SKM-1 (cell line): Measurements from ENCODE around the gene ANP32B.

Experiments
- DNase-seq: peaks from one replicate; lab custom pipeline; 2025; ENCODE audit not compliant: unreplicated experiment; lab: John Stamatoyannopoulos, UW

ANP32B gene

DNA sequence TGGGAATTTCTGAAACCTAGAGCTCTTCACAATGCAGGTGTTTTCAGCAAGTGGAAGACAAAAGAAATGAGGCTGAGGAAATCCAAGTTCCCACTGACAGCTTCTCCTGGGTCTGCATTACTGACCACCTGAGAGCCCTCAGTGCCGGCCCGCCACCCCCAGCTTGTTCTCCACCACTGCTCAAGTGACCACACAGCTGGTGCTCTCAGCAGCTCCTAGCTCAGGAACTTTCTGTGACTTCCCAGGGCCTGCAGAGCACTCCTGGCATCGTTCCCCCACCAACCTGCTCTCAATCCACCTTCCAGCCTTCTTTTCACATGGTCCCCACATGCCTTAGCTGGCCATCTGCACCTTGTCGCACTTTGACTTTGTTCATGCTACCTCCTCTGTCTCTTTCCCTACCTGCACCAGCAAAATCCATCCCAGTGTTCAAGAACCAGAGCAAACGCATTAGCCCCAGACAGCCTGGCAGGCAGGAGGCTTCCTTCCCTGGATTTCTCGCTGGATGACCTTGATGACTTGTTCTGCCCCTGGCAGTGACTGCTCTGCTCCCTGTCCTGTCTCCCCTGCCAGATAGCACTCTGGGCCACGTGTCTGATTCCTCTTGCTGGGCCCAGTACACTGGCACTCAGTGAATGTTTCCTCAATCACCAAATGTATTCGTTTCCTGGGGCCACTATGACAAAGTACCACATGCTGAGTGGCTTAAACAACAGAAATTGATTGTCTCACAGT, 38.3 kb downstream of the ANP32B start:
- no peak for DNase-seq

DNA sequence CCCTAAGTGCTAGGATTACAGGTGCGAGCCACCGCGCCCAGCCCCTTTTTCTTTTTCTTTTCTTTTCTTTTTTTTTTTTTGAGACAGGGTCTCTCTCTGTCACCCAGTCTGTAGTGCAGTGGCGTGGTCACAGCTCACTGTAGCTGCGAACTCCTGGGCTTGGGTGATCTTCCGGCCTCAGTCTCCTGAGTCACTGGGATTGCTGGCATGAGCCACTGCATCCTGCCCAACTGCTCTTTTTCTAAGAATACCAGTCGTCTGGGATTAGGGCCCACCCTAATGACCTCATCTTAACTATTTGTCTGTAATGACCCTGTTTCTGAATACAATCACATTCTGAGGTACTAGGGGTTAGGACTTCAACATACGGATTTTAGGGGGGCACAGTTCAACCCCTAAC, 39.3 kb downstream of the ANP32B start:
- no peak for DNase-seq

GRCh38 chr9:98024702-98025101, 41.6 kb downstream of the ANP32B start:
- no peak for DNase-seq

DNA sequence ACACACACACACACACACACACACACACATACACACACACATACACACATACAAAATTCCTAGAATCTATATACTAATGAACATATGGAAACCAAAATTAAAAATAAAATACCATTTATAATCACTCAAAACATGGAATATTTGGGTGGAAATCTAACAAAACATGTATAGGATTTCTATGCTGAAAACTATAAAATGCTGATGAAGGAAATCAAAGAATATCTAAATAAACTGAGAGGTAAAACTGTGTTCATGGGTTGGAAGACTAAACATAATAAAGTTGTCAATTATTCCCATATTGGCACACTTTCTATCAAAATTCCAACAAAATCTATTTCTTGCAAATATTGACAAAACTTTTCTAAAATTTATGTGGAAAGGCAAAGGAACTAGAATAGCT, 48.0 kb downstream of the ANP32B start:
- DNase-seq: no peak

DNA sequence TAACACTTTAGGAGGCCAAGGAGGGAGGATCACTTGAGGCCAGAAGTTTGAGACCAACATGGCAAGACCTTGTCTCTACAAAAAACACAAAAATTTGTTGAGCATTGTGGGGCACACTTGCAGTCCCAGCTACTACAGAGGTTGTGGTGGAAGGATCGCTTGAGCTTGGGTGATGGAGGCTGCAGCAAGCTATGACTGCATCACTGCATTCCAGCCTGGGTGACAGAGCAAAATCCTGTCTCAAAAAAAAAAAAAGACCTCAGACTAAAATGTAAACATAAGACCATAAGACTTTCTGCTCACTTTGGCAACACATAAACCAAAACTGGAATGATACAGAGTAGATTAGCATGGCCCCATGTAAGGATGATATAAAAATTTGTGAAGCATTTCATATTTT, 48.8 kb downstream of the ANP32B start:
- DNase-seq: no peak

DNA sequence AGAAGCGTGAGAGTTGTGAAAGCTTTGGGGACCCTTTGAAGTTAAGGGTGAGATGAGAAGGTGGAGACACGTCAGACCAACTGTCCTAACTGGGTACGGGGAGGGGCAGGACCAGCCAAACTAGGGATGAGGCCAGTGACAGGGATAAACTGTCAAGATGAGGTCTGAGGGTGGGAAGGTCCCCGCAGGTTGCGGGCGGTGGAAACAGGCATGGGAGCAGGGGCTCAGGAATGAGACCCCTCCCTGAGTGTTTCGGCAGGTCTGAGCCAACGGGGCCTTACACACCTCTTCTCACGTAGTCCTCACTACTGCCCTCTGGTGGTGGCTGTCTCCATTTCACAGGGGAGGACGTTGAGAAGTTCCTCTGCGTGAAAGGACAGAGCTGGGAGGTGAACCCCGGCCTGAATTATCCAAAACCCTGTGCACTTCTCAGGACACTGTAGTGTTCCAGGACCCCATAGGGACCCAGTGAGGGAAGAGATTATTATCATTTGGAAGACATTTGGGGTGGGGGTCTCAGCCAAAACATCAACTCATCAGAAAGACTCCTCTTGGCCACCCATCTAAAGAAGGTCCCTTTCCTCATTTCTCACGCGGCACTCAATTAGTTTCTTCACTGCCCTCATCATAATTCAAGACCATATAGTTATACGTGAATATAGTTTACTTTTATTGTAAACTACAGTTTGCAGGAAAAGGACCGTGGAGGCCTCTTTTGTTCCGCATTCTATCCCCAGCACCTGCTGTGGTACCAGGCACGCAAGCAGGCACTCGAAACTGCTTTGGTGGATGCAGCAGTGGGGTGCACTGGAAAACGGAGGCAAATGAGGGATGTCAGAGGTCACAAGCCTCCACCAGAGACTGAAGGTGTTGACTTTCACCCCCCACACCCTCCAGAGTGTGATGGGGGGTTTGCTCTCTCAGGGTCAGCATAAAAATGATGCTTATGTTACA, 51.7 kb downstream of the ANP32B start:
- DNase-seq: no peak

DNA sequence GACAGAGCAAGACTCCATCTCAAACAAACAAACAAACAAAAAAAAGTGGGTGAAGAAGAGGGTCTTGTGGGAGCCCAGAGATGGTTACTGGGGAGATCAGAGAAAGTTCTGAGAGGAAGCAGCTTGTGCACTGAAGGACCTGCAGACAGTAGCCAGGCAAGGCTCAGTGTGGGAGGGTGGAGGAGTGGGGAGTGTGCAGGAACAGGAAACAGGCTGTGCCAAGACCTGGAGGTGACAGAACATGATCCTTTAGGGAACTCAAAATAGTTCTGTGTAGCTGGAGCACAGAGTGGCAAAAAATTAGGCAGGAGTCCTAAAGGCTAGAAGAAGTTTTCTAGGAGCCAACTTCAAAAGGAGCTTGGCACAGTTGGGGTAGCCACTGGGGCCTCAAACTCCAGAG, 54.2 kb downstream of the ANP32B start:
- DNase-seq: no peak

GRCh38 chr9:98038958-98039357, 55.8 kb downstream of the ANP32B start:
- DNase-seq: no peak

- DNase-seq: no peak
These were observed 56.5 kb downstream of the ANP32B start for GRCh38 chr9:98039607-98040017.

DNA sequence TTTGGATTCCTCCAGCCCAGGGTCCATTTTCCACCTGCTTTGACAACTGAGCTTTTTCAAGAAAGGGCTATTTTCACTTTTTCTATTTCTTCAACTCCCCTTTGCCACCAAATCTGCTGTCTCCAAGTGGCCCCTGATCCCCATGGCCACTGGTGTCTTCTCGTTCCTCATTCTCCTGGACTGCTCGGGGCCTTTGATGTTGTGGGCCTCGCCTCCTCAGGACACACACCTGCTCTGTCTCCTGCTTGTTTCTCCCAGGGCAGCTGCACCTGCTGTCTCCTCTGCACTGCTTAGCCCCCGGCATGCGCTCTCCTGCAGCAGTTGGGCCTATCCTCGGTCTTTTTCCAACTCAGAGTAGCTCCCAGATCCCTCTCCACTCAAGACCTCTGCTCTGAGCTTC, 57.1 kb downstream of the ANP32B start:
- no peak for DNase-seq

DNA sequence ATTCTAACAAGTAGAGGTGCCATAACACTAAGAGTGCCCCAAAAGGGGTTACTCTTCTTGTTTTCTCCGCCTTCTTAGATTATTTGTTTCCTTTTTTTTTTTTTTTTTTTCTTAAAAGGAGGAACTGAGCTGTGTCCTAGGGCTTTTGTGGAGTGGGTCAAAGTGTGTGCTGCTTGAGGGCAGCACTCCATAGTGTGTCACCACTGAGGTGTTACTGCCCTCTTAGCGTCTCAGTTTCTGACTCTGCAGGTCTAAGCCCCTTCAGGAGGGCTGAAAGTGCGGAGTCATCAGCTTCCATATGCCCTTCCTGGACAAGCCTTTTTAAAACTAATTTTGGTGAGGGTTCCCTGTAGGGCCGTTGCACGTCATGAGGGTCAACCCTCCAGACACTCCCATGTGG, 60.8 kb downstream of the ANP32B start:
- no peak for DNase-seq

DNA sequence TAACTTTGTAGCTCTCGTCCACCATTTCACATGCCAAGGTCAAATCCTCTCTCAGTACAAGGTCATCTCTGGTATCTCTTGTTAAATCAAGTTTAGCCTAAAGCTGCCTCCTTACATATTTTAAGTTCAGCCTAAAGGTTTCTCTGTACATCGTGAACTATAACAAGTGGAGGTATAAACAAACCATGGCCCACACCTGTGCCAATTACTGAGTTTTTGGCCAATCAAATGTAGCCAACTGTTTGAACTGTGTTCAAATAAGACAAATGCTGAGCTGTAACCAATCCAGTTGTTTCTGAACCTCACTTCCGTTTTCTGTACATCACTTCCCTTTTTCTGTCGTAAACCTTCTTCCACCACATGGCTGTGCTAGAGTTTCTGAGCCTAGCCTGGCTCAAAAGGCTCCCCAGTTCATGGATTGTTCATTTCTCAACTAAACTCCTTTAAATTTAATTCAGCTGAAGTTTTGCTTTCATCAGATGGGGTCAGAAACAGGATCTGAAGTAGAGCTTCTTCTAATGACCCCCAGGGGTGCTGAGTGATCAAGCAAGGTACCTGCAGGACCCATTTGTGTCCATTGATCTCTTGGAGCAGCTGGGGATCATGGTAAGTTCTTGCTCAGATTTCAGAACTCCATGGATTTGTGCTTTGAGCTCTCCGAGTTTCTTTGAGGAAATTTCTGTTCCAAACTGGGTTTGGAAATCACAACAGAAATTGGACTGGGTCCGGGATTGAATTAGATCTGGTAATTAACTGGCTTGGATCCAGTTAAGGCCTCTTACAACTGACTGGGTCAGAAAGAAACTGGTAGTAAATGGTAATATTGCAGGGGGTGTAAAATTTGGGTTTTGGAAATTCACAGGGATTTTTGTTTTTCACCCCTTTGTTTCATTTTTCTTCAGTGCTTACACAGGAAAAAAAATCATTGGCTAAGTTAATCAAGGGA, 62.4 kb downstream of the ANP32B start:
- peak; percentile 60 for DNase-seq

GRCh38 chr9:98046180-98046543, 63.0 kb downstream of the ANP32B start:
- DNase-seq: no peak

- no peak for DNase-seq
These were observed 63.9 kb downstream of the ANP32B start for GRCh38 chr9:98047002-98047401.

GRCh38 chr9:98049288-98050072, 66.3 kb downstream of the ANP32B start:
- no peak for DNase-seq

DNA sequence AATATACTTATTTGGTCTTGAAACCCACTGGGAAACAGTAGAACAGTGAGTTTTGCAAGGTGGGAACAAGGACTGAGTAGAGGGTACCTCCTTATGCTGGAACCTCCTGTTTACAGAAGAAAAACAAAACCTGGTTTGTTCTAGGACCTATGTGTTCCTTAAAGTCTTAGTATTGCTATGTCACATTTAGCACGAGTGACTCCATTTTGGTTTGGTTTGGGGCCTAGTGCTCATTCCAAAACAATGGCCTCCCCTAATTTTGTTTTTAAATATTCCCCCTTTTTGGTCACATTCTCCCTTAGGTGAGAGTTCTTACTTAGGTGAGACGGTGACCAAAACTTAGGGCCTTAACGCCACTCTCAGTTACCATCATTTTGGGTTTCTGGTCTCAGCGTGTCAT, 67.2 kb downstream of the ANP32B start:
- DNase-seq: no peak

GRCh38 chr9:98054376-98054951, 71.3 kb downstream of the ANP32B start:
- DNase-seq: no peak

DNA sequence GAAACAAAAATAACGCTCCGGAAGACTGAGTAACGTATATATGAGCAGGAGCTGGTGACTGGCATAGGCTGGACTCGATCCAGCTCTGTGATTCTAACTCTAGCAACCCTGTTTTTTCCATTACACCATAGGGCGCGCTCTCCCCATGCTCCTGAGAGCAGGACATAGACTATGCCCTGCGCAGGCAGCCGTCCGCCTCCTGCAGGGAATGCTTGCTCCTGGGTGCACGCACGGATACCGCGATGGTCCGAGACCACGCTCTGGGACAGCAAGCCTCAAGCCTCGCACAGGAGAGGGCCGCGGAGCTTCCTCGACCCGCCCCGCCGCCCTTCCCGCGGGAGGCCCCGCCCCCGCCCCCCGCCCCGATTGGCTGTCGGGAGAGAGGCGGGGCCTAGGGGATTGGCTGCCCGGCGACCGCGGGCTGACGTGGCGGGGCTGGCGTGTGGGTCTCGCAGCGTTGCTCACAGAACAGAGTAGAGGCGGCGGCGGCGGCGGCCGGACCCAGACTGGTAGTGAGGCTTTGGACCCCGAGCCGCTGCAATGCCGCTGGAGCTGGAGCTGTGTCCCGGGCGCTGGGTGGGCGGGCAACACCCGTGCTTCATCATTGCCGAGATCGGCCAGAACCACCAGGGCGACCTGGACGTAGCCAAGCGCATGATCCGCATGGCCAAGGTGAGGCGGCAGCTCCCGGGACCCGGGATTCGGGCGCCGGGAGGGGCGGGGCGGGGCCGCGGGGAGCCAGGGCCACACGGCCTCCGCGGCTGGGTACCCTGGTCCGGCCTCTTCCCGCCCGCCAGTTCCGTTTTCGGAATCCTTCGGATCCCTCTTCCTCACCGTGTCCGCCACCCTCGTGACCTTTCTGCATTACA, 73.4 kb downstream of the ANP32B start, which contains the start of gene NANS:
NANS (plus strand) TSS at position 464 of the 869 bp plus-strand sequence; CDS start at position 541, 77 bp downstream.
- peak; percentile 38 for DNase-seq
